HG03432 (cell line): ENCODE results near the gene KAT2A.
"Not testable (repeated sequence)": the region's sequence is repeated elsewhere in the genome, so short reads cannot be mapped to it uniquely, and the experiment has no call there.

ENCODE experiments used
- ATAC-seq: cut with Tn5 transposase; IDR thresholded peaks from one replicate; pipeline ENCODE4 v1.9.1; 2021; ENCODE audit warnings: mild to moderate bottlenecking, moderate library complexity; ENCODE audit not compliant: unreplicated experiment

Gene KAT2A

DNA sequence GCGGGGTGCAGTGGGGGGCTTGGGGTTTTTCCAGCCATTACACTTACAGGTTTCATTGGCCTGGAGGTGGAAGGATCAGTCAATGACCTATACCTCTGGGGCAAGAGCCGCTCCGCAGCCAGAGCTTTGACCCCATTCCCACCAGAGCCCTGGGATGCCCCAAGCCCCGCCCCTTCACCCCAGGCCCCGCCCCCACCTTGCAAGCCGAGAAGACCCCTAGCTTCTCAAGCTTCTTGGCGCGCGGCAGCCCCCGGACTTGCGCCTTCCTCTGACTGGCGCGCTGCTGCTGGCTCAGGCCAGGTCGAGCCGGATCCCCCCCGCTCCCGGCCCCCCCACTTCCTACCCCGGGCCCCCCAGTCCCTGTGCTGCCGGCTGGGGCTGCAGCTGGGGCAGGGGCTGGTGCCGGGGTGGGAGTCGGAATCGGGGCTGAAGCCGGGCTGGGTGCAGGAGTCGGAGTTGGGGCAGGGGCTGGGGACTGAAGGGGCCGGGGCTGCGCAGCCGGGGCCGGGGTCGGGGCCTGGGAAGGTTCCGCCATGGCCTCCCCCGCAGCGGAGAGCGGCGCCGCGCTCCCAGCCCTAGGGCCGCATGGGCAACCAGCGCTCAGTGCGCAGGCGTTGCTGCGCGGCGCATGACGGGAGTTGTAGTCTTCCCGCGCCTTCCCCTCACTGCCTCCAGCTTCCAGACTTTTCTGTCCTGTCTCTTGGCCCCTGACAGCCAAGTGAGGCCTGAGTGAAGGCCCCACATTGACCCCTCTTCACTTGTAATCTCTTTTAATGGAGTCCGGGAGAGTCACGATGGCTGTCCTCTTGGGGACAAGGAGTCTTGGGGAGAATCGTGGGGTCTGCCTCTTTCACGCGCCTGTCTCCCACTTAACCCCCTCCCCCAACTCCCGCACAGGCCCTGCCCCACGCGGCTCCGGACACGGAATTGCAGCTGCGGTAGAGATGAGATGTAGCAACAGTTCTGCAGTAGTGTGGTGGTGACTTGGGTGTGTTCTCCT, at the start of gene KAT2A:
Gene KAT2A (minus strand): TSS at position 598 of the 1,000 bp plus-strand sequence. CDS start 63 bp downstream, at position 535.
- peak; percentile 77 for ATAC-seq

DNA sequence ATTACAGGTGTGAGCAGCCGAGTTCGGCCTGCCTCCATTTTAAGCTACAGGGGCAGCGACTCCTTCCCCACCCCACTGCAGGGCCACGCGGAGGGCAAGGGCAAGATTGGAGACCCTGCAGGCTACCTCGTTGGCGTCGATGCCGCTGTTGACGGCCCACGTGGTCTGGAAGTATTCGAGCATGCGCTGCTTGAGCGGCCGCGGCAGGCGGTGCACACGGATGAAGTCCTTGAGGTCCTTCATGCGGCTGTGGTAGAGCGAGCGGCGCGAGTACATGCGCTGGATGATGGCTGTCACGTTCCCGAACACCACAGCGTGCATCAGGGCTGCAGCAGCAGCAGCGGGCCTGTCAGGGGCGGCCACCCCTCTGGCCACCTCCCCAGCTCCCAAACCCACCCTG, 48.2 kb upstream of the KAT2A start:
- ATAC-seq = no peak

DNA sequence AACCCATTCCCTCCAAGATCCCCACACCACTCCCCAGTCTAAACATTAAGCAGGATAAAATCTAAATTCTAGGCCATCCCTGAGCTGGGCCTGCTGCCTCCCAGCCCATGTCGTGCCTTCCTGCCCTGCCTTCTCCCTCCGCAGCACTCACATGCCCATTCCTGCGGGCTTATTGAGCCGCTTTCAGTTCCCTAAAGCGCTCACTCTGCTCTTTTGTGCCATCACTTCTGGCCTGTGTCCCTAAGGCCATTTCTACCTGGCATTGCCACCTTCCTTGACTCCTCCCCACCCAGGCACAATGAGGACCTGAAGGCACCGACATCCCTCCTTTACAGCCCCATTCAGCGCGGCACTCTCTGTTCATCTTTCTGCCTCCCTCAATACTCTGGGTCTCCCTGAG, 46.6 kb upstream of the KAT2A start:
- no peak for ATAC-seq

DNA sequence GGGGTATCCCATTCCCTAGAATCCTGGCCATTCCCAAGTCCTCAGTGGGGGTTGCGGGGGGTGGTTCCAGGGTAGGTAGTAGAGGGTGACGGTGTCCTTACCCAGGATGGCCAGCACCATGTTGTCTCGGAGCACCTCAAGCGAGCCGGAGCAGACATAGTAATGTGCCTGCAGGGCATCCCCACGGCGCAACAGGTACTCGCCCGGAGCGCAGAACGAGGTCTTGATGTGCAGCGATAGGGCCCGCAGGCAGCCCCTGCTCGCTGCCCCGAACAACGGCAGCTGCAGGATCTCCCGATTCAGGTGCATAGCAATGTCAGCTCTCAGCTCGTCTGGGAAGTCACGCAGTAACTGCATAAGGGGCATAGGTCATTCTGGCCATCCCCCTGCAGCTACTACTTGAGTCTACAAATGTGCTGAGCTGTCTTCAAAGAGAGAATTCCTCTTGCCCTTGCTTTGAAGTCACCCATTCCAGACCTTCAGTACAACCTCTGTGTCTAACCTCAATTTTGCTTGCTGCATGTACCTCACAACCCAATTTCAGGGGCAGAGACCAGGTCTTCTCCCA, 45.1 kb upstream of the KAT2A start:
- no peak for ATAC-seq

DNA sequence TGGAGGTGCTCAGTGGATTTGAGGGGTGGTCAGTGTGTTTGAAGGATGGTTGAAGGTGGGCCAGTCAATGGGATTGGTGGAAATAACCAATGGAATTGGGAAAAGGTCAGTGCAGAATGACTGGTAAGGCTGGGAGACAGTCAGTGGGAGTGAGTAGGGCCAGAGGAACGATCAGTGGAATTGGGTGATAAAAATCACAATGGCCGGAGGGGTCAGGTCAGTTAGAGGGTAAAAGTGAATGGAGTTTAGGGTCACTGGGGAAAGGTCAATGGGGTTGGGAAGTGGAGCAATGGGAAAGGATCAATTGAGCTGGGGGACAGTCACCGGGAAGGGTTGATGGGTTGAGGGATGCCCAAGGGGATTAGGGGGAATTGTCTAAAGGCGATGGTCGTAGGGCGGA, 44.6 kb upstream of the KAT2A start:
- no peak for ATAC-seq

DNA sequence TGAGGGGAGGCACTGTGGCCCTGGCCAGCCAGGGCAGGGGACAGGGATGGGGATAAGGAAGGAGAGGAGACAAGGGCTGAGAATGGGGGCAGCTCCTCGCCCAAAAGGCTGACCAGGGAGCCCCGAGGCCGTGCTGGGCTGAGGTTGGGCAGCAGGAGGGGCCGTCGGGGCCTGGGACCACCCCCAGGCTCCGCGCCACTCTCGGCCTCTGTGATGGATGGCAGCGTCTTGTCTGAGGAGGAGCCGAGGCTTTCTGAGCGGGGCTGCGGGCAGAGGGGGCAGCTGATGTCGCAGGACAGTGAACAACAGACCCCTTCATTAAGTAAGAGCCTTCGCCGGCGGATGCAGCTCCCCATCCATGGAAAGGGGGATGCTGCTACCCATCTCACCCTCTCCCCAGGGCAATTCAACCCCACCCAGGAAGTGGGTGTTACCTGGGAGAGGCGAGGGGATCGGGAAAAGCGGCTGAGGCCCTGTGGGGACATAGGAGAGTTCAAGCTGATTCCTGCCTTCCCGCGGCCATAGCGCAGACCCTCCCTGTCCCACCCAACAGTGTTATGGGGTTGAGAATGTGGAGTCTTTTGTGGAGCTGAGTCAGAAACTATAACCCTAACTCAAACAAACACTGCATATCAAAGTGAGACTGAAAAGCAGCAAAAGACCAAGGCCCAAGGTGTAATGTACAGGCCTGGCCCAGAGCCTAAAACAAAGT, 42.7 kb upstream of the KAT2A start:
- ATAC-seq = no peak

DNA sequence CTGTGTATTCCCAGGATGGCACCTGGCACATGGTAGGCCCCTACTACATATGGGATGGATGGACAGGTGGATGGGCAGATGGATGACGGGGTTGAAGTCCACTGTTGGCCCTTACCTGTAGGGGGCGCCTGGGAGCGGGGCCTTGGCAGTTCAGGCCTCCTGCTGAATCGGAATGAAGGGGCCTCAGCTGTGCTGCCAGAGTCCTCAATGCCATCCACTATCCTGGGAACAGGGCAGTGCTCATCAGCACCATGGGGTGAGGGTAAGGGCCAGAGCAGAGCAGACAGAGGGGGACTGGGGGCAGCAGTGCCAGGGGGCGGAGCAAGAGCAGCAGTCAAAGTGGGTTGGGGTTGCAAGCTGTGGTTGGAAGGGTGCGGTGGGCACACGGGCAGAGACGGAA, 41.9 kb upstream of the KAT2A start:
- no peak for ATAC-seq

DNA sequence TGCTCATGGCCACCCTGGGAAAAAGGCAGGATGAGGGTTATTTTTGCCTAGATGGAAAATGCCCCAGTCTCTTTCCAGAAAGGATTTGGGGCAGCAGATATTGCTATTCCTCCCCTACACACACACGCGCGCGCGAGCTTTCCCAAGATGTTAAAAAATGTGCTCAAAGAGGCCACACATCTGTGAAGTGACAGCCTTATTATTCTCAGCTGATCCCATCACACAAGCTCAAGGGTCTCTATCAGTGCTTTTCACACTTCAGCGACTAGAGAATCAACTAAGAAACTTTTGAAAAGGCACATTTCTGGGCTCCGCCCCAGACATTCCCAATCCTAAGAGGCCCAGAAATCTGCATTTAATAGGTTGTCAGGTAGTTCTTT, 39.4 kb upstream of the KAT2A start:
- ATAC-seq = no peak

DNA sequence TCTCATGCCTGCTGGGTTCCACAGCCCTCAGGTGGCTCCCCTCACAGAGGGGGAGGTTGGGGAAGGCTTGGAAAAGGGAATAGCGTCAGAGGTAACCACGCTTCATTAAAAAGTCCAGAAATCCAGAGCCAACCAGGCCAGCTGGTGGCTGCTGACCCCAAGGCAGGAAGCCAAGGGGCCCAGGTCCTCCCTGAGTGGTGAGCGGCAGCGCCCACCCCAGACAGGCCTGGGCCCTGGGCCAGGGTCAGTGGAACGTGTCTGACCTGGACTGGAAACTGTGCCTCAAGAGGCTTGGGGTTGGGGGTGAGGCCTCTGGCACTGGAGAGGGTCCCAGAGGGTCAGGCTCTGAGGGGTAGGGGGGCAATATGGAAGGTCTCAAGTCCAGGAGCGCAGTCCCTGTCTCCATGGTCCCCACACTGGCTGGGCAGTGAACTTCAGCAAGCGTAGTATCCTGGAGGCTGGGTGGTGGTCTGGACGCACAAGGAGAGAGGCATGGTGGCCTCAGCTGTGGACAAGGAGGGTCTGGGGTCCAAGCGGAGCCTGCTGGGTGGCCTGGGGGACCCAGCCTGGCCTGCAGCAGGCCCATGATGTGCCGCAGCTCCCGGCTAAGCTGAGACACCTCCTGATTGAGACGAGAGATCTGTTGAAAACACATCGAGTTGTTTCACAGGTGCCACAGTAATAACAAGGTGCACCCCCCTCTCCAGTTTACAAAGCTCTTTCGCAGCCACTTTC, 38.8 kb upstream of the KAT2A start:
- no peak for ATAC-seq

DNA sequence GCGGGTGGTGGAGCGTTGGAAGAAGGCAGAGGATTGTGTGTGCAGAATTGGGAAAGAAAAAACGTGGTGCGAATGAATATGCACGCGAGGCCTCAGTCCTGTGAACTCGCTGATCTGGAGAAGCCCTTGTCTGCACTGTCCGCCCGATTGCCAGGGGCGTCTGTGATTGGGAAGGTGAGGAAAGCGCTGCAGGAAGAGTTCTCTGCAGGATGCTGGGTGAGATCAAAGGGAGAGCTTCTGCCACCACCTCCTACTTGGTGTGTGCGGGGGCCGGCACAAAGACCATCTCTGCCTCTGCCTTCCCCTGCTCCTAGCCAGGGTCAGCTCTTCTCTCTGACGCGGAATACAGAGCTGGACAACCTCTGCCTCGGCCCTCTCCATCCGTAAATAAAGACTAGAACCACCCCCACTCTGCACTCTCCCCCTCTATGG, 34.5 kb upstream of the KAT2A start:
- no peak for ATAC-seq

DNA sequence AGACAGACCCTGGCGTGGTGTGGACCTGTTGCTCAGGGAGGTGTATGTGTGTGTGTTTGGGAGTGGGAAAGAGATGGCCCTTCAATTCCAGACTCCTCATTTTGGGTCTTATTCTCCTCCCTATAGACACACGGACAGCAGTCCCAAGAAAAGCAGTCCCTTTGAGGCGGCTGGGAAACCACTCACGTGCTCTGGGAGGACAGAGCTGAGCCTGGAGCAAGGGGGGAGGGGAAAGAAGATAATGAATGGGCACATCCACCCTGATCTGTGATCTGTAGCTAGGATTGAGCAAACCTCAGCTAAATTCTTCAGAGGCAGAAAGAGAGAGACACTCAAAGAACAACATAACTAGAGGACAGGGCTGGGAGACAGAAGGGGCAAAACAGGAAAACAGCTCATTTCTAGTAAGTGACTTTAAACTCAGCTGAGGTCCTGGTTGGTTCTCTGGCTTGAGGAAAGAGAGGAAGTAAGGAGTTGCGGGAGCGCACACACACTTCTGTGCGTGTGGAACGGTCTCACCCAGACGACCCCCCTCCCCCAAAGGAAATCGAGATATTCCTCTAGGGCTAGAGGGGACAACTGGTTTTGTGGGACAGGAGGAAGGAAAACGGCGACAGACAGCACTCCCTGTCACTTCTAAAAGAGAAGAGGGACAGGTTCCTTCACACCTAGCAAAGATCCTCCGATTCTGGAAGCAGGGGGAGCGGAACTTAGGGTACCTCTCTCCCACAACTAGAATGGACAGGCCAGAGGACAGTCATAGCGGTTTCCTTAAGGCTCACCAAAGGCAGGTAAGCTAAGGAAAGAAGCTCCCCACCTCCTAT, 33.0 kb upstream of the KAT2A start:
- no peak for ATAC-seq

DNA sequence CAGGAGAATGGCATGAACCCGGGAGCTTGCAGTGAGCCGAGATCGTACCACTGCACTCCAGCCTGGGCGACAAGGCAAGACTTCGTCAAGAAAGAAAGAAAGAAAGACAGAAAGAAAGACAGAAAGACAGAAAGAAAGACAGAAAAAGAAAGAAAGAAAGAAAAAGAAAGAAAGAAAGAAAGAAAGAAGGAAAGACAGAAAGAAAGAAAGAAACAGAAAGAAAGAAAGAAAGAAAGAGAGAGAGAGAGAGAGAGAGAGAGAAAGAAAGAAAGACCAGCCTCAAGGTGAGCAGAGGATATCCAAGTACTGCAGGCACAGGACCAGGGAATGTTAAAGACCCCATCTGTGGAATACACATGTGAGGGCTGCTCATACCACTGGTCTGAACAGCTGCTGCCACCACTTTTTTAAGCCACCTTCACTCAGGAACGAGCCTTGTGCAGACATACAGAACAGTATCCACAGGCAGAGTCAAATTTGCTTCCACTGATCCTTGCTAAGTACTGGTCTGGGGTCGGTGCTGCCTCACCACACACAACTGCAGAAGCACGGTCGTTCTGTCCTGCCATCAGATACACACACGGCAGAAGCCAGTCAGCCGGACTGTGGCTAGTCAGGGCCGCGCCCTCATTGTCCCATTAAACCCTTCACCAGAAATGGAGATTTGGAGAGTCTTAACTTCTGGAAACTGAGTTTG, 25.9 kb upstream of the KAT2A start:
- ATAC-seq = no peak

DNA sequence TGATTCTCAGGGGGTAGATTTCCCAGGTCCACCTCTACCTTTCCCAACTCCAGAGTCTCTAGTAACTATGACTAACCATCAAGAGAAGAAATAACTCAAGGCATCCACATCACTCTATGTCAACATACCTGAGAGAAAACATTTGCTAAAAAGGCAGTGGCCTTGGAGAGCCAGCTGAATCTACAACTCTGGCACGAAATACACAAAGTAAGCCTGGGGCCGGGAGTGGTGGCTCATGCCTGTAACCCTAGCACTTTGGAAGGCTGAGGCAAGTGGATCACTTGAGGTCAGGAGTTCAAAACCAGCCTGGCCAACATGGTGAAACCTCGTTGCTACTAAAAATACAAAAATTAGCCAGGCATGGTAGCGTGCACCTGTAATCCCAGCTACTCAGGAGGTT, 22.0 kb upstream of the KAT2A start:
- not testable (repeated sequence) for ATAC-seq

DNA sequence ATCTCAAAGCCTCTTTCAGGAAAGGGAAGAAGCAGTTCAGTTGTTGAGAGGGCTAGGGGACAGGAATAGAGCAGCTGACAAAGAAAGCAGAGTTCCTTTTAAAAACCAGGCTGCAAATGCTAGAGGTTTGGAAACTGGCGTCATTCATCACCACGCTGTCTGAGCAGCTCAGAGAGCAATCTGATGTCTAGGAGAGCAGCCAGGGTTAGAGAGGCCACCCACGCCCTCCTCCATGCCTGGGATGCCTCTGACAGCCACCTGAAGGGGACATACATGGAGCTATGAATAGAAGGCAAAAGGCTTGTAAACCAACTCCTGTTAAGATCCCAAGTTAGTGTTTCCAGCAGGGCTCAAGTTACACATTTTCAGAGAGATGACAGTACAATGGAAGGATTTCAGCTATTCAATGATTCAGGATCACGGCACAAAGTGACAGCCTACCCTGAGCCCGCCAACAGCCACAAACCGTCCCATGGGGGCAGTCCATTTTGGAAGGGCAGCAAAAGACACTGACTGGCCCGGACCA, 21.3 kb upstream of the KAT2A start:
- no peak for ATAC-seq

DNA sequence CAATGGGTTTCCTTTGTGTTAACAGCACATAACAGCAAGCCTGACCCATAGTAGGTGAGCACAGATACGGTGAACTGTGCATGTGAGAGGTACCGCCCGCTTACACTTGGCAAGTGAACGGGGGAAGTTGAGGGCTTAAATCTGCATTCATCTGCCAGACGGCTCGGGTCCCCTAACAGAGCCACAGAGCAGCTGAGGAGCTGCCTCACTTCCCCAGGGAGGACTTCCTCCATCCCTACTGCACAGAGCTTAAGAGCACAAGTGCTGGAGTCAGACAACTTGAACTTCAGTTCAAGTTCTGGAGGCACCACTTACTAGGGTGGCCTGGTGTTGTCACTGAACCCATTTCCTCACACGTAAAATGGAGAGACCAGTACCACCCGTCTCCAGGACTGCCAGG, 20.2 kb upstream of the KAT2A start:
- no peak for ATAC-seq

DNA sequence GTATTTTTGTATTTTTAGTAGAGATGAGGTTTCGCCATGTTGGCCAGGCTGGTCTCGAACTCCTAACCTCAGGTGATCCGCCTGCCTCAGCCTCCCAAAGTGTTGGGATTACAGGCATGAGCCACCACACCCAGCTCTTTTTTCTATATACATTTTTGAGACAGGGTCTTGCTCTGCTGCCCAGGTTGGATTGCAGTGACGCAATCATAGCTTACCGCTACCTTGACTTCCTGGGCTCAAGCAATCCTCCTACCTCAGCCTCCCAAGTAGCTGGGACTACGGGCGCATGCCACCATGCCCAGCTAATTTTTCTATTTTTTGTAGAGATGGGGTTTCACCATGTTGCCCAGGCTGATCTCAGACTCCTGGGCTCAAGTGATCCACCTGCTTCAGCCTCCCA, 19.5 kb upstream of the KAT2A start:
- ATAC-seq = not testable (repeated sequence)

DNA sequence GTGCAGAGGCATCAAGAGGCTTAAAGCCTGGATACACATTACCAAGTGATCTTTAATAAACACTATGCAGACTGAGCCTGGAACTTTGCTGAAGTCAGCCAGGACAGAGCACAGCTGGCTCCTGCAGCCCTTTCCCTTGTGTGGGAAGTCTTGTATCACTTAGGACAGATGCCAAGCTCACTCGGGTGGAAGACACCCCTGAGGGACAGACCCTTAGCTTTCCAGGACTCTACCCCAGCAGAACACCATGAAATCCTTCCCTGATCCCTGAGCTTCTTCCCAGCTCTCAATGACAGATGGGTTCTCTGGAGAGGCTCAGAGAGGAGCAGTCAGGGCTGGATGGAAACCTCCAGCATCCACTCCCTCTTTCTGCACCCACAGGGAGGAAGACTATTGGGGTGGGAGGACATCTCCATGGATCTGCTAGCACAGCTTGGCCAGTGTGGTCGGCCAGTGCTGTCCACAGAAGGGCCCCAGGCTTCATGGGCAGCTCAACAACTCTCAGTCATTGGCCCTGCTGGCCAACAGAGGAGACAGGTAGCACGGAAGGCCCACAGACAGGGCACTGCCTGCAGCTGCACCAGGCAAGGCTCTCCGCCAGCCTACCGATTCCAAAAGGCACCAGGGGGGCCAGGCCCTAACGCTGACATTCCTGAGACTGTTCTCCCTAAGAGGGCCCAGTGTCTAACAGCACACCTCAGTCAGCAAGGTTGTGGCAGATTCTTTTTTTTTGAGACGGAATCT, 17.8 kb upstream of the KAT2A start:
- ATAC-seq = no peak

DNA sequence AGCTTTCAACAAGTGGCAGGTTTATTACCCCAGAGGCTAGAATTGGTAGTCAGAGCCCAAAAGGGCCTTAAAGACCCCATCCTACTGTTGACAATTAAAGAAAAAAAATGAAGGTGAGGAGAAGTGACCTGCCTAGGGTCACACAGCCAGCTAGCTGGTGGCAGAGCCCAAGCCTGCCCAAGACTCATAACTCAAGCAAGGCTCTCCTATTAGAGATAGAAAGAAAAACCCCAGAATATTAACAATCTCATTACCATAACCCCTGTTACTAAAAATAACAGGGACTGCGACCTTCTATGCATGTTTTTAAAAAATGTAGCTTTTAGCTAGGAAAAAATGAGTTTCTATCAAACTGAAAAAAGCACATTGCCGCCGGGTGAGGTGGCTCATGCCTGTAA, 15.5 kb upstream of the KAT2A start:
- no peak for ATAC-seq
